ENCODE data around the gene CXCL11. TPM values are rescaled to one million over a fixed set of nuclear protein-coding genes. Genes with fewer than 3 reads are reported as not detected.
"Not testable (repeated sequence)": the region's sequence is repeated elsewhere in the genome, so short reads cannot be mapped to it uniquely, and the experiment has no call there.

Gene CXCL11
- polyA plus RNA-seq, 1 of the 3 experiments (the other 2 are of a cell fraction), result not detected

DNA sequence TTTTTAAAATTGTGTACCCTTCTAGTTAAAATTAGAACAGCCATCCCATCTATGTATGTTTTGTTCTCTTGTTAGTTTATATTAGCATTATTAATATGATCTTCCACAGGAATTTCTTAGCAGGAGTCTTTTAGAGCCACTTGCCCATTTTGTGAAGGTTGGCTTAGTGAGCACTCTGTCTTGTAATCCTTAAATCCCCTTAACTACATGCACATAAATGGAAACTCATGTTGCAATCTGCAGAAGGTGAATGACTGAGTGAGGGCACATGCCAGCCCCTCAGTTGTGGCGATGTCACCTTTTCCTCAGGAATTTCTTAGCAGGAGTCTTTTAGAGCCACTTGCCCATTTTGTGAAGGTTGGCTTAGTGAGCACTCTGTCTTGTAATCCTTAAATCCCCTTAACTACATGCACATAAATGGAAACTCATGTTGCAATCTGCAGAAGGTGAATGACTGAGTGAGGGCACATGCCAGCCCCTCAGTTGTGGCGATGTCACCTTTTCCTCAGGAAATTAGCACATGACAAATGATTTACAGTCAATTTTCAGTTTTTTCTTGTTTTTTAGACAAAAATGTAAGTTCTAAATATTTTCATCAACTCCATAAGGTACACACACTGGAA lies 37.2 kb downstream of the CXCL11 start:
- H3F3A ChIP-seq (replicated peaks; ENCODE audit: insufficient read depth); CTCF ChIA-PET; H3K27ac ChIP-seq (ENCODE audit: low read depth in 2 of 2, low read length in 1 of 2): not testable (repeated sequence)

DNA sequence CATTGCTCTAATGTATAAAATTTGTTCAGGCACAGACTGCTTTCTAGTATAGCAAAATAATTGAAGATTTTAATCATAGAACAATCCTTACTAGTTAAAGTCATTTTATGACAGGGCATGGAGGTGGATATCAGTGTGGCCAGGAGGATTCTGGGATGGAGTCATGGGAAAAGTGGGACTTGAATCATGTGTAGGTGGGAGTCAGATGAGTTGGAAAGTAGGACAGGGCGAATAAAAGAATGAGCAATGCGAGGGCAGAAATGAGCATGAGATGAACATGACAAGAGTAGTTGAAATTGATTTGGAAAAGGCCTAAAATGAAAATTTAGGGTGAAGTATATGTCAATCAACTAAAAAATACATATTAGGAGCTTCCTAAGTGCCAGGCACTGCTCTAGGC lies 37.9 kb downstream of the CXCL11 start:
- WGBS (ENCODE audit: low lambda C conversion rate), result 77% methylated on average over 2 of the region's 2 CpGs
- Histone ChIP-seq H3K4me2 (no peak overlapping the region), H3K27ac (ENCODE audit: low read depth in 2 of 2, low read length in 1 of 2) (no peak overlapping the region), H3K4me3 (ENCODE audit: low read depth in 2 of 2, low read length in 1 of 2) (no peak overlapping the region), H4K20me1 (ENCODE audit: insufficient read depth) (no peaks in the 10 kb centered on the region), H3K9me2 (no peaks in the 10 kb centered on the region), H2AFZ (ENCODE audit: low read depth) (no peak overlapping the region), H3K27me3 (ENCODE audit: insufficient read depth) (peaks cover 5% of the 10 kb centered on the region; the same call in 1 of the 2 replicates), H3K4me1 (ENCODE audit: control insufficient read depth in 1 of 2, insufficient read depth in 2 of 2, low read depth in 1 of 2, low read length in 1 of 2) (no peaks in the 10 kb centered on the region), H3F3A (replicated peaks; ENCODE audit: insufficient read depth) (no peaks in the 10 kb centered on the region), H3K9ac (no peak overlapping the region), H3K79me2 (ENCODE audit: insufficient read depth) (no peaks in the 10 kb centered on the region), H3K9me3 (no peaks in the 10 kb centered on the region), H3K36me3 (replicated peaks in 1 of 2; ENCODE audit: control insufficient read depth in 1 of 2, insufficient read depth in 2 of 2, low read length in 1 of 2) (no peaks in the 10 kb centered on the region)
- TF ChIP-seq FOXM1 (IDR thresholded peaks at IDR 0.05; ENCODE audit: low read depth) (no peak), TCF12 (IDR thresholded peaks at IDR 0.05) (no peak), EP300 (IDR thresholded peaks at IDR 0.05; ENCODE audit: borderline replicate concordance in 1 of 2, low read depth in 1 of 2, low read length in 1 of 2) (no peak)
- no peak for DNase-seq
- ChIA-PET POLR2A (no interaction called here), CTCF (interaction anchor here (2.6 kb wide), 4 partner anchors 67 to 103 kb away, joined by 14 to 29 read pairs (median 16); partner anchors contain the start of gene ART3)

More for the DNA sequence above, 37.2 kb downstream of the CXCL11 start:
- H3K9ac ChIP-seq; H3K4me1 ChIP-seq (ENCODE audit: control insufficient read depth in 1 of 2, insufficient read depth in 2 of 2, low read depth in 1 of 2, low read length in 1 of 2); H4K20me1 ChIP-seq (ENCODE audit: insufficient read depth); H3K36me3 ChIP-seq (replicated peaks in 1 of 2; ENCODE audit: control insufficient read depth in 1 of 2, insufficient read depth in 2 of 2, low read length in 1 of 2); H3K79me2 ChIP-seq (ENCODE audit: insufficient read depth); H3K4me2 ChIP-seq; POLR2A ChIA-PET; DNase-seq; H3K4me3 ChIP-seq (ENCODE audit: low read depth in 2 of 2, low read length in 1 of 2); H3K9me3 ChIP-seq; H3K27me3 ChIP-seq (ENCODE audit: insufficient read depth); H3K9me2 ChIP-seq; H2AFZ ChIP-seq (ENCODE audit: low read depth): not testable (repeated sequence)
- 98% methylated on average over 2 of the region's 2 CpGs for WGBS (ENCODE audit: low lambda C conversion rate)

DNA sequence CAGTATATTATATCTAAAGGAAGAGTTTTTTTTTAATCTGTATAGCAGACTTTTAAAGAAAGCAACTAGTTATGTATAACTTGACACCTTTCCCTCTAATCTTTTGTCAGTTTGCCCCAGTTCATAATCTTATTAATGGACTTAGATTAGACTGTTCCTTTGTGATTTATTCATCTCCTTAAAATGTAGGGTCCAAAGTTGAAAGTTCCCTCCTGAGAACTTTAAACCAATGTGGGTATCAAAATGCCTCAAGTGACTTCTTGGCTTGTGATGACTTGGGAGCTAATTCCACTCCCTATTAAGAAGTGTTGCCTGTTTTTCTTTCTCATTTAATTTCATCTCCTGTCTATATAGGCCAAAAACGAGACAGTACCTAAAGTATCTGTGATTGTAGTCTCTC lies 38.8 kb downstream of the CXCL11 start:
- ChIA-PET POLR2A (no interaction called here), CTCF (interaction anchor here (0.9 to 2.6 kb wide), 11 partner anchors 15 to 381 kb away, joined by 3 to 29 read pairs (median 11); partner anchors contain the start of genes ART3 and CXCL10)
- no peaks in the 10 kb centered on the region for H4K20me1 ChIP-seq (ENCODE audit: insufficient read depth)
- H3K4me1 ChIP-seq (ENCODE audit: control insufficient read depth in 1 of 2, insufficient read depth in 2 of 2, low read depth in 1 of 2, low read length in 1 of 2), result no peaks in the 10 kb centered on the region
- 40% methylated on average over 1 of the region's 1 CpG for WGBS (ENCODE audit: low lambda C conversion rate)
- H3K36me3 ChIP-seq (replicated peaks in 1 of 2; ENCODE audit: control insufficient read depth in 1 of 2, insufficient read depth in 2 of 2, low read length in 1 of 2), result no peaks in the 10 kb centered on the region
- no peaks in the 10 kb centered on the region for H3F3A ChIP-seq (replicated peaks; ENCODE audit: insufficient read depth)
- peaks cover 5% of the 10 kb centered on the region; the same call in 1 of the 2 replicates for H3K27me3 ChIP-seq (ENCODE audit: insufficient read depth)
- H3K9me3 ChIP-seq, result no peaks in the 10 kb centered on the region
- DNase-seq, result no peak
- no peaks in the 10 kb centered on the region for H3K9me2 ChIP-seq
- no peak overlapping the region for H3K9ac ChIP-seq
- no peaks in the 10 kb centered on the region for H3K79me2 ChIP-seq (ENCODE audit: insufficient read depth)
- H3K27ac ChIP-seq (ENCODE audit: low read depth in 2 of 2, low read length in 1 of 2), result no peak overlapping the region
- no peak overlapping the region for H3K4me2 ChIP-seq
- H2AFZ ChIP-seq (ENCODE audit: low read depth), result 0 out of 2 replicates have a peak overlapping the region, but pooled peaks have one; percentile 53
- H3K4me3 ChIP-seq (ENCODE audit: low read depth in 2 of 2, low read length in 1 of 2), result no peak overlapping the region
- TF ChIP-seq TAF1 (IDR thresholded peaks at IDR 0.05; ENCODE audit: borderline replicate concordance, low read depth, low read length) (no peak), TEAD4 (IDR thresholded peaks at IDR 0.05; ENCODE audit: borderline replicate concordance, insufficient read depth) (no peak), JUND (IDR thresholded peaks at IDR 0.05) (no peak), ELF1 (IDR thresholded peaks at IDR 0.05) (no peak), TCF12 (IDR thresholded peaks at IDR 0.05) (no peak), FOXJ3 (CRISPR knock-in tag; IDR thresholded peaks at IDR 0.05) (no peak), FOXM1 (IDR thresholded peaks at IDR 0.05; ENCODE audit: low read depth) (no peak), MEF2A (IDR thresholded peaks at IDR 0.05; ENCODE audit: borderline replicate concordance, low read depth) (no peak), RXRA (IDR thresholded peaks at IDR 0.05; ENCODE audit: borderline replicate concordance, low read depth) (no peak), GATA2 (CRISPR knock-in tag; IDR thresholded peaks at IDR 0.05) (no peak)
- TF ChIP-seq, protein P1, sequence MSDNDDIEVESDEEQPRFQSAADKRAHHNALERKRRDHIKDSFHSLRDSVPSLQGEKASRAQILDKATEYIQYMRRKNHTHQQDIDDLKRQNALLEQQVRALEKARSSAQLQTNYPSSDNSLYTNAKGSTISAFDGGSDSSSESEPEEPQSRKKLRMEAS (IDR thresholded peaks at IDR 0.05; ENCODE audit: low read depth), result no peak
- TF ChIP-seq, protein P2, sequence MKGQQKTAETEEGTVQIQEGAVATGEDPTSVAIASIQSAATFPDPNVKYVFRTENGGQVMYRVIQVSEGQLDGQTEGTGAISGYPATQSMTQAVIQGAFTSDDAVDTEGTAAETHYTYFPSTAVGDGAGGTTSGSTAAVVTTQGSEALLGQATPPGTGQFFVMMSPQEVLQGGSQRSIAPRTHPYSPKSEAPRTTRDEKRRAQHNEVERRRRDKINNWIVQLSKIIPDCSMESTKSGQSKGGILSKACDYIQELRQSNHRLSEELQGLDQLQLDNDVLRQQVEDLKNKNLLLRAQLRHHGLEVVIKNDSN (IDR thresholded peaks at IDR 0.05; ENCODE audit: borderline replicate concordance, low read depth), result no peak
- TF ChIP-seq, protein P3, sequence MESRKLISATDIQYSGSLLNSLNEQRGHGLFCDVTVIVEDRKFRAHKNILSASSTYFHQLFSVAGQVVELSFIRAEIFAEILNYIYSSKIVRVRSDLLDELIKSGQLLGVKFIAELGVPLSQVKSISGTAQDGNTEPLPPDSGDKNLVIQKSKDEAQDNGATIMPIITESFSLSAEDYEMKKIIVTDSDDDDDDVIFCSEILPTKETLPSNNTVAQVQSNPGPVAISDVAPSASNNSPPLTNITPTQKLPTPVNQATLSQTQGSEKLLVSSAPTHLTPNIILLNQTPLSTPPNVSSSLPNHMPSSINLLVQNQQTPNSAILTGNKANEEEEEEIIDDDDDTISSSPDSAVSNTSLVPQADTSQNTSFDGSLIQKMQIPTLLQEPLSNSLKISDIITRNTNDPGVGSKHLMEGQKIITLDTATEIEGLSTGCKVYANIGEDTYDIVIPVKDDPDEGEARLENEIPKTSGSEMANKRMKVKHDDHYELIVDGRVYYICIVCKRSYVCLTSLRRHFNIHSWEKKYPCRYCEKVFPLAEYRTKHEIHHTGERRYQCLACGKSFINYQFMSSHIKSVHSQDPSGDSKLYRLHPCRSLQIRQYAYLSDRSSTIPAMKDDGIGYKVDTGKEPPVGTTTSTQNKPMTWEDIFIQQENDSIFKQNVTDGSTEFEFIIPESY (IDR thresholded peaks at IDR 0.05; ENCODE audit: borderline replicate concordance, low read depth), result no peak
- TF ChIP-seq, protein P4, sequence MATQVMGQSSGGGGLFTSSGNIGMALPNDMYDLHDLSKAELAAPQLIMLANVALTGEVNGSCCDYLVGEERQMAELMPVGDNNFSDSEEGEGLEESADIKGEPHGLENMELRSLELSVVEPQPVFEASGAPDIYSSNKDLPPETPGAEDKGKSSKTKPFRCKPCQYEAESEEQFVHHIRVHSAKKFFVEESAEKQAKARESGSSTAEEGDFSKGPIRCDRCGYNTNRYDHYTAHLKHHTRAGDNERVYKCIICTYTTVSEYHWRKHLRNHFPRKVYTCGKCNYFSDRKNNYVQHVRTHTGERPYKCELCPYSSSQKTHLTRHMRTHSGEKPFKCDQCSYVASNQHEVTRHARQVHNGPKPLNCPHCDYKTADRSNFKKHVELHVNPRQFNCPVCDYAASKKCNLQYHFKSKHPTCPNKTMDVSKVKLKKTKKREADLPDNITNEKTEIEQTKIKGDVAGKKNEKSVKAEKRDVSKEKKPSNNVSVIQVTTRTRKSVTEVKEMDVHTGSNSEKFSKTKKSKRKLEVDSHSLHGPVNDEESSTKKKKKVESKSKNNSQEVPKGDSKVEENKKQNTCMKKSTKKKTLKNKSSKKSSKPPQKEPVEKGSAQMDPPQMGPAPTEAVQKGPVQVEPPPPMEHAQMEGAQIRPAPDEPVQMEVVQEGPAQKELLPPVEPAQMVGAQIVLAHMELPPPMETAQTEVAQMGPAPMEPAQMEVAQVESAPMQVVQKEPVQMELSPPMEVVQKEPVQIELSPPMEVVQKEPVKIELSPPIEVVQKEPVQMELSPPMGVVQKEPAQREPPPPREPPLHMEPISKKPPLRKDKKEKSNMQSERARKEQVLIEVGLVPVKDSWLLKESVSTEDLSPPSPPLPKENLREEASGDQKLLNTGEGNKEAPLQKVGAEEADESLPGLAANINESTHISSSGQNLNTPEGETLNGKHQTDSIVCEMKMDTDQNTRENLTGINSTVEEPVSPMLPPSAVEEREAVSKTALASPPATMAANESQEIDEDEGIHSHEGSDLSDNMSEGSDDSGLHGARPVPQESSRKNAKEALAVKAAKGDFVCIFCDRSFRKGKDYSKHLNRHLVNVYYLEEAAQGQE (IDR thresholded peaks at IDR 0.05; ENCODE audit: low read depth, low read length), result no peak
